Measurements from ENCODE around the gene MYT1. TPM values are rescaled to one million over a fixed set of nuclear protein-coding genes. Genes with fewer than 3 reads are reported as not detected.
"Not testable (repeated sequence)": the region's sequence is repeated elsewhere in the genome, so short reads cannot be mapped to it uniquely, and the experiment has no call there.

Gene MYT1
- 0.29 and 1.8 TPM in 2 replicates for total RNA-seq (2014; rRNA removed; shearing (Covaris generic))
- 0.20 and 0.33 TPM in 2 replicates for polyA plus RNA-seq (2015; cell fraction: cytosol; rRNA removed)
- 0.09 and 0.89 TPM in 2 replicates for polyA plus RNA-seq (2015; cell fraction: nucleus; rRNA removed)

DNA sequence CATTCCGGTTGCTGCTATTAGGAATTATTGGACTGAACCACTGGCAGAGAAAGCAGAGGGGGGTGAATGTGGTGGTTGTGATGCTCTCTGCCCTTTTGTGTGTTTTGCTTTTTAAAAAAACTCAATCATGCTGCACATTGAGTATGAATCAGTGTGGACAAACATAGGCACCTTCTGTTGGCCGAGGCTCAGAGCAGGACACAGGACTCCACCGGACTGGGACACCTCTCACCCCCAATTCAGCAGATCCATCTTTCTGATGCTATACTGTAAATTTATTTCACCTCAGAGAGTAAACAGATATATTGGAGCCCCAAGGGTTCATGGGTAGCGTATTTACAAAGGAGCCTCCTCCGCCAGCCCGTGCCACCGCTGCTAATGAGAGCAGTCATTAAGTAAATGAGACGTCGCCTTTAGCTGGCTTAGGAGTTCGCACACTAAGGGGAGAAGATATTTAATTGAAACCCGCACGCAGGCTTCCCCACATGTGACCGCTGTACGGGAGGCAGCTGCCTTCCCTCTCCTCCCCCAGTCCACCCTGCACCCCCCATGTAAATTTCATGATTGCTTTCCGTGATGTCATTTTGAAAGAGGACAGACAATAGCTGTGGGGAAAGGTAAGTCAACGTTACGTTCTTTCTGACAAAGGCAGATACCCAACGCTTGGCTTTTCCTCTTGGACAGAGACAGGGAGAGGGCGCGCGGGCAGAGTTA is at the start of gene MYT1:
TSS of gene MYT1 (plus strand) at position 330 of the 714 bp plus-strand sequence. CDS start 34,410 bp downstream, outside the sequence.
- DNase-seq (ENCODE audit: low read depth, low spot score) = no peak
- in situ Hi-C loops (cut with HindIII; ENCODE audit: low pct_unique_long_range_greater_than_20kb, low sequenced_read_pairs) = no loop called here

GRCh38 chr20:64115171-64115911 is 48.9 kb upstream of the MYT1 start:
- in situ Hi-C loops (cut with HindIII; ENCODE audit: low pct_unique_long_range_greater_than_20kb, low sequenced_read_pairs) = no loop called here
- no peak for DNase-seq (ENCODE audit: low read depth, low spot score)

GRCh38 chr20:64116016-64116415 is 48.2 kb upstream of the MYT1 start:
- in situ Hi-C loops (cut with HindIII; ENCODE audit: low pct_unique_long_range_greater_than_20kb, low sequenced_read_pairs) = no loop called here
- no peak for DNase-seq (ENCODE audit: low read depth, low spot score)

- in situ Hi-C loops (cut with HindIII; ENCODE audit: low pct_unique_long_range_greater_than_20kb, low sequenced_read_pairs) = no loop called here
- DNase-seq (ENCODE audit: low read depth, low spot score) = no peak
These were observed 47.5 kb upstream of the MYT1 start for GRCh38 chr20:64116541-64117431.

DNA sequence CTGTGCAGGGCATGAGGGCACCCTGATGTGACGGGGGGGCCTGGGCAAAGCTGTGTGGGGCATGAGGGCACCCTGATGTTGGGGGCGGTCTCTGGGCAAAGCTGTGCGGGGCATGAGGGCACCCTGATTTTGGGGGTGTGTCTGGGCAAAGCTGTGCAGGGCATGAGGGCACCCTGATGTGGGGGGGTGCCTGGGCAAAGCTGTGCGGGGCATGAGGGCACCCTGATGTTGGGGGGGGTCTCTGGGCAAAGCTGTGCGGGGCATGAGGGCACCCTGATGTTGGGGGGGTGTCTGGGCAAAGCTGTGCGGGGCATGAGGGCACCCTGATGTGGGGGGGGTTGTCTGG is 46.8 kb upstream of the MYT1 start:
- DNase-seq (ENCODE audit: low read depth, low spot score); in situ Hi-C loops (cut with HindIII; ENCODE audit: low pct_unique_long_range_greater_than_20kb, low sequenced_read_pairs): not testable (repeated sequence)

DNA sequence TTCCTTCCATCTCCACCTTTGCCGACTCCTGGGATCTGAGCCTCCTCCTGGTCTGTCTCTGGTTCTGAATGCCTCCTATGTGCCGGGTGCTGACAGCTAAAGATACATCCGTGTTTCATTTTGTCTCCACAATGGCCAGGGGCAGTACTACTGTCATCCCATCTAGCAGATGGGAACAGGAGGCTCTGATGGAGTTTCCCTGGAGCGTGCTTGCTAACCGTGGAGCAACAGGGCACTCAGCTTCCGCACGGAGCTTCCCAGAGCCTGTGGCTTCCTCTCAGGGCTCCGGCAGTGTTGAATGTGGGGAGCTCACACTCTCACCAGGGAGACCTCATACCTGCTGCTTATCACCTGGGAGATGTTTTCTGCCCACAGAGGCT is 45.0 kb upstream of the MYT1 start:
- in situ Hi-C loops (cut with HindIII; ENCODE audit: low pct_unique_long_range_greater_than_20kb, low sequenced_read_pairs) = no loop called here
- no peak for DNase-seq (ENCODE audit: low read depth, low spot score)

- DNase-seq (ENCODE audit: low read depth, low spot score) = no peak
- in situ Hi-C loops (cut with HindIII; ENCODE audit: low pct_unique_long_range_greater_than_20kb, low sequenced_read_pairs) = no loop called here
These were observed 44.4 kb upstream of the MYT1 start for GRCh38 chr20:64119681-64120341.

DNA sequence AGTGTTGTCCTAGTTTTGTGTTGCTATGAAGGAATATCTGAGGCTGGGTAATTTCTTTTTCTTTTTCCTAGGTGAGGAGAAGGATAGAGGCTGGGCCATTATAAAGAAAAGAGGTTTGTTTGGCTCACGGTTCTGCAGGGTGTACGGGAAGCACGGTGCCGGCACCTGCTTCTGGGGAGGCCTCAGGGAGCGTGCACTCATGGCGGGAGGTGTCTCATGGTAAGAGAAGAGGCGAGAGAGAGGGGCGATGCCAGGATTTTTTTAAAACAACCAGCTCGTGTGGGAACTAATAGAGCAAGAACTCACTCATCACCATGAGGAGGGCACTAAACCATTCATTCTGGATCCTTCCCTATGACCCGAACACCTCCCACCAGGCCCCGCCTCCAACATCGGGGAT is 42.7 kb upstream of the MYT1 start:
- no peak for DNase-seq (ENCODE audit: low read depth, low spot score)
- in situ Hi-C loops (cut with HindIII; ENCODE audit: low pct_unique_long_range_greater_than_20kb, low sequenced_read_pairs) = no loop called here

- DNase-seq (ENCODE audit: low read depth, low spot score); in situ Hi-C loops (cut with HindIII; ENCODE audit: low pct_unique_long_range_greater_than_20kb, low sequenced_read_pairs): not testable (repeated sequence)
These were observed 41.3 kb upstream of the MYT1 start for GRCh38 chr20:64122927-64123326.

- in situ Hi-C loops (cut with HindIII; ENCODE audit: low pct_unique_long_range_greater_than_20kb, low sequenced_read_pairs); DNase-seq (ENCODE audit: low read depth, low spot score): not testable (repeated sequence)
These were observed 40.7 kb upstream of the MYT1 start for GRCh38 chr20:64123517-64123916.

DNA sequence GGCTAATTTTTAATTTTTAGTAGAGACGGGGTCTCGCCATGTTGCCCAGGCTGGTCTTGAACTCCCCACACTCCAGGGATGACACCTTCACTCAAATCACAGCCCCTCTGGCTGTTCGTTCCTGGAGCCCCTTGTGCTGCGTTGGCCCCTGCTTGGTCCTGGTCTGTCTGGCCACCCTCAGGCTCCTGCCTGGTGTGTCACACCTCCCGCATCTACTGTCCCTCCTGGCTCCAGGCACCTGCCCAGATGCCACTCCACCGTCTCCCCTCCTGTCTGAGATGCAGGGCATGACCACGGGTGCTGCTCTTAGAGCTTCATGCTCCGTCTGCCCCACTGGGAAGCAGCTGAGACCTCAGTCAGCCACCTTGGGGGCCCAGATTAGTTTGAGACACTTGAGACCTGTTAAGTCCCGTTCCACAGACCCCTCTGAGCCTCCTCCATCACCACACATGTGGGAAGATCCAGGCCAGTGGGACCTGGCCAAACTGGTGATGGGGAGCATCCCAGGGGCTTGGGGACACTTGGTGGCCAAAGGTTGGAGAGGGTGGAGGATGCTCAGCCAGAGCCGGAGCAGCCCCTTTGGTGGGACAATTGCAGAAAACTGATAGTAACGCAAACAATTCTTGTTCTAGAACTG is 35.0 kb upstream of the MYT1 start:
- no peak for DNase-seq (ENCODE audit: low read depth, low spot score)
- in situ Hi-C loops (cut with HindIII; ENCODE audit: low pct_unique_long_range_greater_than_20kb, low sequenced_read_pairs) = no loop called here

DNA sequence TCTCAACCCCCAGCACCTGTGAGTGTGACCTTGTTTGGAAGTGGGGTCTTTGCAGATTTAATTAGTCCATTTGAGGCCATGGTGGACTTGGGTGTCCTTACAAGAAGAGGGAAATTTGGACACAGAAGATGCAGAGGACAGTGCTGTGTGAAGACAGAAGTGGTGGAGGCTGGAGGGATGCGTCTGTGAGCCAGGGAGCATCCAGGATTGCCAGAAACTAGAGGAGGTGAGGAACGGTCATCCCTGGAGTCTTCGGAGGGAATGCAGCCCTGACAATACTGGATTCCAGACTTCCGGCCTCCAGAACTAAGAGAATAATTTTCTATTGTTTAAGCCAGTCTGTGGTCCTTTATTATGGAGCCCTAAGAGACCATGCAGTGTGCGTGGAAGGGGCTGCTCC is 34.0 kb upstream of the MYT1 start:
- no peak for DNase-seq (ENCODE audit: low read depth, low spot score)
- in situ Hi-C loops (cut with HindIII; ENCODE audit: low pct_unique_long_range_greater_than_20kb, low sequenced_read_pairs) = no loop called here

GRCh38 chr20:64130876-64131275 is 33.4 kb upstream of the MYT1 start:
- in situ Hi-C loops (cut with HindIII; ENCODE audit: low pct_unique_long_range_greater_than_20kb, low sequenced_read_pairs) = no loop called here
- no peak for DNase-seq (ENCODE audit: low read depth, low spot score)

GRCh38 chr20:64131406-64131805 is 32.8 kb upstream of the MYT1 start:
- in situ Hi-C loops (cut with HindIII; ENCODE audit: low pct_unique_long_range_greater_than_20kb, low sequenced_read_pairs) = no loop called here
- peak; percentile 86 for DNase-seq (ENCODE audit: low read depth, low spot score)

GRCh38 chr20:64133951-64134407 is 30.3 kb upstream of the MYT1 start:
- DNase-seq (ENCODE audit: low read depth, low spot score) = no peak
- in situ Hi-C loops (cut with HindIII; ENCODE audit: low pct_unique_long_range_greater_than_20kb, low sequenced_read_pairs) = no loop called here

DNA sequence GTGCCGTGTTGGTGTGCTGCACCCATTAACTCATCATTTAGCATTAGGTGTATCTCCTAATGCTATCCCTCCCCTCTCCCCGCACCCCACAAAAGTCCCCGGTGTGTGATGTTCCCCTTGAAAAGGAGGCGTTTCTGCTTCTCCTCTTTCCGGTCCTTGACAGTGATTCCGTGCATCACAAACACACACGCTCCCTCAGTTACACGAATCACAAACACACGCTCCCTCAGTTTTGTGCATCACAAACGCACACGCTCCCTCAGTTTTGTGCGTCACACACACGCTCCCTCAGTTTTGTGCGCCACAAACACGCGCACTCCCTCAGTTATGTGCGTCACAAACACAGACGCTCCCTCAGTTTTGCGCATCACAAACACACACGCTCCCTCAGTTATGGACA is 29.5 kb upstream of the MYT1 start:
- in situ Hi-C loops (cut with HindIII; ENCODE audit: low pct_unique_long_range_greater_than_20kb, low sequenced_read_pairs); DNase-seq (ENCODE audit: low read depth, low spot score): not testable (repeated sequence)
